Chondrocyte (in vitro differentiated cells): Measurements from ENCODE around the gene PPDPF. TPM values are rescaled to one million over a fixed set of nuclear protein-coding genes. Genes with fewer than 3 reads are reported as not detected.

Source experiments
- DNase-seq: peaks from one replicate; pipeline ENCODE4 v3.0.0; 2021; ENCODE audit warnings: mixed read lengths, low spot score
- H3K27ac Mint-ChIP-seq: one replicate; pipeline ENCODE4 v1.8.0; 2021; ENCODE audit warnings: mild to moderate bottlenecking, moderate library complexity, mixed read lengths; ENCODE audit not compliant: unreplicated experiment
- H3K27me3 Mint-ChIP-seq: 2 replicates; pipeline ENCODE4 v1.8.0; 2021; ENCODE audit warnings: low read depth, mixed read lengths
- H3K36me3 Mint-ChIP-seq: 2 replicates; pipeline ENCODE4 v1.8.0; 2021; ENCODE audit warnings: low read depth, mixed read lengths
- H3K4me1 Mint-ChIP-seq: 2 replicates; pipeline ENCODE4 v1.8.0; 2021; ENCODE audit warnings: low read depth, mild to moderate bottlenecking, mixed read lengths
- H3K4me3 Mint-ChIP-seq: one replicate; pipeline ENCODE4 v1.8.0; 2021; ENCODE audit warnings: mild to moderate bottlenecking, moderate library complexity, mixed read lengths; ENCODE audit not compliant: unreplicated experiment
- H3K9me3 Mint-ChIP-seq: 2 replicates; pipeline ENCODE4 v1.8.0; 2021; ENCODE audit warnings: low read depth, mixed read lengths
- CTCF ChIP-seq: fragments of 200-600 bp; sonication (generic); IDR thresholded peaks from 2 replicates; pipeline ENCODE4 v1.5.0; 2021; ENCODE audit warnings: antibody characterized with exemption, mild to moderate bottlenecking, moderate library complexity
- total RNA-seq: library from RNA; stranded (reverse); gene quantifications from 3 replicates; pipeline ENCODE4 v1.2.1, GENCODE V29; 2021

Gene PPDPF
- total RNA-seq, 1 donor from 2014 or later = 261 TPM

GRCh38 chr20:63539092-63539430, 18.5 kb downstream of the PPDPF start:
- H3K36me3 Mint-ChIP-seq = no peaks in the 10 kb centered on the region
- no peak overlapping the region for H3K27ac Mint-ChIP-seq
- no peak for TF ChIP-seq CTCF
- H3K9me3 Mint-ChIP-seq = no peaks in the 10 kb centered on the region
- H3K4me1 Mint-ChIP-seq = peaks cover 10% of the 10 kb centered on the region
- no peaks in the 10 kb centered on the region for H3K27me3 Mint-ChIP-seq
- DNase-seq = no peak
- H3K4me3 Mint-ChIP-seq = no peak overlapping the region

DNA sequence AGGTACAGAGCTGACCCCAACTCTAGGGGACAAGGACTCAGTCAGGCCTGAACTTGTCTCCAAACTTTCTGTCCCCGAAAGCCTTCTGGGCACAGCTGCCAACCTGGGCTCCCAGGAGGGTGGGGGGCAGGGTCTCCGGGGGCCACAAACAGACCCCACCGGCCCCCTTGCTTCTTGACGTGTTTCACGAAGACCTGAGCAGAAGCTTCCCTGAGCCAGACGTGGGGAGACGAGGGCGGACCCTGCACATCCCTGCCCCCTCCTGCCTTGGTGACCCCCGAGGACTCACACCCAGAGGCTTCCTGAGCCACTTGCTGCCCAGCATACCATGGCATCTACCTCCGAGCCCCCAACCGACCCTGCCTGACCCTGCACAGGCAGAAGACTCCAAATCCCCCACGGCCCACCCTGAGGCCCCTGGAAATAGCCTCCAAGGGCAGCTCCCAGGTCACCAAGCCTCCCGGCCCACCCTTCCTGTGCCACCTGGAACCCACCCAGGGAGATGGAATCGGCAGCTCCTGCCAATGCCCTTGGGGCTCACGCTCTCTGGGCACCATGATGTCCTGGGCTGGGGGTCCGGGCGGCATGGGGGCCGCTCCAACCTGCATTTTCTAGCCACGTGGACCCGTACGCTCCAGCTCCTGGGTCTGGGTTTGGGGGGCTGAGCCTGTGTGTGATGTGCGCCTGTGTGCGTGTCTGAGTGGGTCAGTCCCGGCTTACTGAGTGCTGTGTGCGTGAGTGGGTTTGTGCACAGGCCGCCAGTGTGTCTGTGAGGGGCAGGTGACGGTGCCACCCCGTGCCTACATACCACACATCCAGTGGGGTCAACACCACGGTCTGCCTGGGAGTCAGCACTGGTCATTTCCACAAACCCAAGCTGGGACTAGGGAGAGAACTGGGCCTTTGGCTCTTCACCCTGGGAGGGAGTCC, 19.1 kb downstream of the PPDPF start:
- Mint-ChIP-seq H3K4me1 (peaks cover 10% of the 10 kb centered on the region), H3K4me3 (no peak overlapping the region), H3K27ac (no peak overlapping the region), H3K9me3 (no peaks in the 10 kb centered on the region), H3K27me3 (no peaks in the 10 kb centered on the region), H3K36me3 (no peaks in the 10 kb centered on the region)
- no peak for TF ChIP-seq CTCF
- no peak for DNase-seq

DNA sequence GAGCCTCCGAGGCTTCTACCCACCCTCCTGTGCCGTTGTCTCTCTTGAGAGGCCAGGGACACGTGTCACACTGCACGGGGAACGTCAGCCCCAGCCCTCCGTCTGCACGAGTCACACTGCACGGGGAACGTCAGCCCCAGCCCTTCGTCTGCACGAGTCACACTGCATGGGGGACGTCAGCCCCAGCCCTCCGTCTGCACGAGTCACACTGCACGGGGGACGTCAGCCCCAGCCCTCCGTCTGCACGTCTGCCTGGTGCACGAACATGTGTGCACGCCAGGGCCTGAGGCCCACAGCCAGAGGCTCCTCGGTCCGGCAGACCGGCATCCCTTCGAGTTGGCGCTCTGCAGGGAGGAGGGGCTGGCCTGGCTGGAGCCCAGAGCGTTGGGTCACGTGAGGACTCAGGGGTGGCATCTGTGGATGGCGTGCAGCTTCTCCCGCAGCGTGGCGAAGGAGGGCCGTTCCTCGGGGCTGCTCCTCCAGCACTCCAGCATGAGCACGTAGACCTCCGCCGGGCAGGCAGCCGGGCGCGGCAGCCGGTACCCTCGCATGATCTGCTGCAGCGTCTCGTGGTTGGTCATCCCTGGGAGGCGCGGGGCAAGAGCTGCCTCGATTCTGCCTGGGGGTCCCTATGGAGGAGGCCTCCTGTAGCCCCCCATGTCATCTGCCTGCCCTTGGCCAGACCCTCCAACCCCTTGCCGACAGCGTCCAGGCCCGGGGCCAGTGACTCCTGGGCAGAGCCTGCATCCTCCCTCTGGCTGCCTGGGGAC, 20.0 kb downstream of the PPDPF start:
- no peak for TF ChIP-seq CTCF
- no peak for DNase-seq
- Mint-ChIP-seq H3K4me1 (peaks cover 10% of the 10 kb centered on the region), H3K9me3 (no peaks in the 10 kb centered on the region), H3K4me3 (no peak overlapping the region), H3K27me3 (peaks cover 2% of the 10 kb centered on the region), H3K36me3 (no peaks in the 10 kb centered on the region), H3K27ac (no peak overlapping the region)

- no peak overlapping the region for H3K4me3 Mint-ChIP-seq
- peaks cover 8% of the 10 kb centered on the region for H3K4me1 Mint-ChIP-seq
- H3K27ac Mint-ChIP-seq = no peak overlapping the region
- no peak for DNase-seq
- peaks cover 2% of the 10 kb centered on the region for H3K27me3 Mint-ChIP-seq
- no peaks in the 10 kb centered on the region for H3K36me3 Mint-ChIP-seq
- TF ChIP-seq CTCF = no peak
- no peaks in the 10 kb centered on the region for H3K9me3 Mint-ChIP-seq
These were observed 20.8 kb downstream of the PPDPF start for GRCh38 chr20:63541371-63541770.

- H3K27me3 Mint-ChIP-seq = peaks cover 6% of the 10 kb centered on the region
- H3K4me3 Mint-ChIP-seq = no peak overlapping the region
- peaks cover 5% of the 10 kb centered on the region for H3K4me1 Mint-ChIP-seq
- TF ChIP-seq CTCF = no peak
- H3K36me3 Mint-ChIP-seq = no peaks in the 10 kb centered on the region
- DNase-seq = no peak
- H3K9me3 Mint-ChIP-seq = no peaks in the 10 kb centered on the region
- no peak overlapping the region for H3K27ac Mint-ChIP-seq
These were observed 21.5 kb downstream of the PPDPF start for GRCh38 chr20:63542031-63542559.
